Endodermal cell (in vitro differentiated cells): ENCODE data around the gene CPN1. TPM values are rescaled to one million over a fixed set of nuclear protein-coding genes. Genes with fewer than 3 reads are reported as not detected.

ENCODE experiments used
- DNase-seq: peaks from one replicate; pipeline ENCODE4 v3.0.0-alpha.2; 2017
- H3K27ac ChIP-seq: 2 replicates; pipeline ENCODE4 v1.5.1; 2013; ENCODE audit warnings: mild to moderate bottlenecking, low read depth, low read length, moderate library complexity
- H3K27me3 ChIP-seq: 2 replicates; pipeline ENCODE4 v1.6.1; 2013; ENCODE audit warnings: mild to moderate bottlenecking, low read length, moderate library complexity; ENCODE audit not compliant: insufficient read depth, control insufficient read depth, poor library complexity, severe bottlenecking
- H3K36me3 ChIP-seq: 2 replicates; pipeline ENCODE4 v1.7.0; 2013; ENCODE audit warnings: mild to moderate bottlenecking, low read length, moderate library complexity; ENCODE audit not compliant: control insufficient read depth, insufficient read depth
- H3K4me1 ChIP-seq: one replicate; pipeline ENCODE4 v1.7.0; 2013; ENCODE audit warnings: low read length; ENCODE audit not compliant: control insufficient read depth, insufficient read depth
- H3K4me3 ChIP-seq: 2 replicates; pipeline ENCODE4 v1.5.1; 2013; ENCODE audit warnings: mild to moderate bottlenecking, low read length, moderate library complexity
- H3K9ac ChIP-seq: 2 replicates; pipeline ENCODE4 v1.6.1; 2013; ENCODE audit warnings: mild to moderate bottlenecking, low read length, moderate library complexity; ENCODE audit not compliant: poor library complexity, severe bottlenecking; ENCODE audit errors: extremely low read depth
- H3K9me3 ChIP-seq: 2 replicates; pipeline ENCODE4 v1.6.1; 2013; ENCODE audit warnings: mild to moderate bottlenecking, low read length, moderate library complexity; ENCODE audit not compliant: control insufficient read depth
- H3K27ac Mint-ChIP-seq: 2 replicates; pipeline ENCODE4 v1.8.0; 2020; ENCODE audit warnings: mixed read lengths
- H3K27me3 Mint-ChIP-seq: 2 replicates; pipeline ENCODE4 v1.8.0; 2021; ENCODE audit warnings: mild to moderate bottlenecking, mixed read lengths; ENCODE audit not compliant: insufficient read depth
- H3K36me3 Mint-ChIP-seq: 2 replicates; pipeline ENCODE4 v1.8.0; 2020; ENCODE audit warnings: low read depth, mixed read lengths
- H3K4me1 Mint-ChIP-seq: 2 replicates; pipeline ENCODE4 v1.8.0; 2020; ENCODE audit warnings: mixed read lengths
- H3K4me3 Mint-ChIP-seq: 2 replicates; pipeline ENCODE4 v1.8.0; 2020; ENCODE audit warnings: mild to moderate bottlenecking, moderate library complexity, mixed read lengths
- H3K9me3 Mint-ChIP-seq: 2 replicates; pipeline ENCODE4 v1.8.0; 2020; ENCODE audit warnings: mild to moderate bottlenecking, mixed read lengths
- CTCF ChIP-seq: fragments of 200-600 bp; sonication (generic); conservative IDR thresholded peaks from 2 replicates; pipeline ENCODE4 v1.5.0; 2021; ENCODE audit warnings: antibody characterized with exemption, mild to moderate bottlenecking
- WGBS, 2 experiments: methylation state at CpG; one replicate each; pipeline versions ENCODE4 v1.1.5 to v1.1.7; 2013; ENCODE audit warnings: missing lambda C conversion rate in 2 of 2, mixed read lengths in 1 of 2; ENCODE audit not compliant: insufficient coverage in 1 of 2, insufficient read length in 1 of 2; 5-methylcytosine and 5-hydroxymethylcytosine counted together
- total RNA-seq, 2 donors: library from RNA; stranded (reverse); fragmentation: NEBNext Ultra II Directional in 1 of 2; extraction: Animal tissue kit (Norgen Biotek cat#: 25700) in 1 of 2; gene quantifications; 2 replicates in 1 of 2; 3 replicates in 1 of 2; pipeline ENCODE4 v1.2.1, GENCODE V29; 2021

CPN1 gene
- total RNA-seq, 2 donors from 2014 or later = 0.71 to 1.3 TPM

GRCh38 chr10:100021322-100021721 lies 60.3 kb downstream of the CPN1 start:
- H3K4me1 Mint-ChIP-seq = peaks cover 40% of the 10 kb centered on the region
- peaks cover 6% of the 10 kb centered on the region for H3K27me3 Mint-ChIP-seq
- no peak overlapping the region for H3K27ac Mint-ChIP-seq
- DNase-seq = no peak
- H3K27ac ChIP-seq = no peak overlapping the region
- no peaks in the 10 kb centered on the region for H3K27me3 ChIP-seq
- H3K4me1 ChIP-seq = peaks cover 9% of the 10 kb centered on the region
- H3K9ac ChIP-seq = no peak overlapping the region
- WGBS, 2 experiments = 100% methylated on average over 1 of the region's 1 CpG
- H3K36me3 Mint-ChIP-seq = no peaks in the 10 kb centered on the region
- H3K4me3 Mint-ChIP-seq = no peak overlapping the region
- H3K4me3 ChIP-seq = no peak overlapping the region
- no peaks in the 10 kb centered on the region for H3K9me3 ChIP-seq
- H3K36me3 ChIP-seq = no peaks in the 10 kb centered on the region
- H3K9me3 Mint-ChIP-seq = peaks cover 8% of the 10 kb centered on the region
- no peak for TF ChIP-seq CTCF

GRCh38 chr10:100020886-100021253 lies 60.8 kb downstream of the CPN1 start:
- H3K27ac Mint-ChIP-seq = no peak overlapping the region

DNA sequence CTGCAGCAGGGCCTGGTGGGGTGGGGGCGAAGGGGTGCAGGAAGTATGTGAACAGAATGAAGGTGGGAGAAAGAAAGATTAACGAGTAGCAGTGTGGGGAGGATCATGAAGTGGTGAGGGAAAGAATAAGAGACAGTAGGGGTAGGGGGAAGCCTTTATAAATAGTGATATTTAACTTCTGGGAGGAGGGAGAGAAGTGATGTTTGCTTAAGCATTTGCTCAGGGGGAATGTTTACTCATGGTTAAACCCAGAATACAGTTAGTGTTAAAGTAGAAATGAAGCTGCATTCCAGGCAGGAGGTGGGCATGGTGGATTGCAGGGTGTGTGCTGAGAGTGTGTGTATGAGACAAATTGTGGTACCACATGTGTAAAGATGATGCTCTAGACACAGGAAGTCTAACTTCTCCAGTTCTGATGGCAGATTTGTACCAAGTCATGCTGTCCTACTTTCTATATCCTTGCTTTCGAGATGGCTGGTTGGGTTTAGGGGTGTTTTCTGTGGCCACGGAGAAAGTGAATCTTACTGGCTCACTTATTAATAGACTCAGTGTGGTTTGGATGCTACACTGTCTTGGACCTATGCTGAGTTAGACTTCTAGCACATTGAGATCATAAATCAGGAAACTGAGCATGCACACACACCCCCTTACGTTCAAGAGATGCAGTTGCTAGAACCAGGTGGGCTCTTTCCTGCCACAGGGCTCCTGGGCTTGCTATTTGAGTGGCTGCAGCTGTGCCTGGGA lies 61.4 kb downstream of the CPN1 start:
- H3K27ac Mint-ChIP-seq = peak overlapping the region; percentile 15
- no peak for DNase-seq
- H3K9me3 Mint-ChIP-seq = no peaks in the 10 kb centered on the region
- H3K4me1 Mint-ChIP-seq = peaks cover 35% of the 10 kb centered on the region
- TF ChIP-seq CTCF = no peak
- Histone ChIP-seq H3K4me3 (no peak overlapping the region), H3K36me3 (no peaks in the 10 kb centered on the region), H3K27ac (peak overlapping the region; percentile 17), H3K4me1 (peaks cover 9% of the 10 kb centered on the region), H3K9me3 (no peaks in the 10 kb centered on the region), H3K9ac (no peak overlapping the region), H3K27me3 (no peaks in the 10 kb centered on the region)
- H3K4me3 Mint-ChIP-seq = no peak overlapping the region
- WGBS, 2 experiments = 75 to 82% methylated on average over 3 to 5 of the region's 5 CpGs
- H3K36me3 Mint-ChIP-seq = no peaks in the 10 kb centered on the region
- H3K27me3 Mint-ChIP-seq = no peaks in the 10 kb centered on the region

More at GRCh38 chr10:100020886-100021253, 60.8 kb downstream of the CPN1 start:
- Histone ChIP-seq H3K27me3 (no peaks in the 10 kb centered on the region), H3K4me3 (no peak overlapping the region), H3K9ac (no peak overlapping the region), H3K36me3 (no peaks in the 10 kb centered on the region), H3K27ac (no peak overlapping the region), H3K4me1 (peaks cover 9% of the 10 kb centered on the region), H3K9me3 (no peaks in the 10 kb centered on the region)
- Mint-ChIP-seq H3K4me1 (peaks cover 40% of the 10 kb centered on the region), H3K4me3 (no peak overlapping the region), H3K36me3 (no peaks in the 10 kb centered on the region), H3K9me3 (peaks cover 4% of the 10 kb centered on the region), H3K27me3 (peaks cover 3% of the 10 kb centered on the region)
- TF ChIP-seq CTCF = no peak
- DNase-seq = no peak
- 88 to 89% methylated on average over 10 to 11 of the region's 11 CpGs for WGBS, 2 experiments
